Tibial nerve (tissue), 4 donors: ENCODE results near the gene TSN.

ENCODE experiments used
- EP300 ChIP-seq, 2 donors: sonication (generic); formaldehyde crosslinking; IDR thresholded peaks; one replicate each; pipeline ENCODE4 v1.6.1; 2017; ENCODE audit warnings: antibody characterized with exemption in 2 of 2, mild to moderate bottlenecking in 1 of 2
- TF ChIP-seq, protein P1 (sequence below), 5 experiments: fragments of 200-600 bp in 3 of 5; fragments of 450-650 bp in 2 of 5; sonication (generic) in 3 of 5; IDR thresholded peaks; one replicate each; pipeline ENCODE4 v1.5.1; 2016 to 2019; ENCODE audit warnings: antibody characterized with exemption in 5 of 5, mild to moderate bottlenecking in 3 of 5, moderate library complexity in 2 of 5

DNA sequence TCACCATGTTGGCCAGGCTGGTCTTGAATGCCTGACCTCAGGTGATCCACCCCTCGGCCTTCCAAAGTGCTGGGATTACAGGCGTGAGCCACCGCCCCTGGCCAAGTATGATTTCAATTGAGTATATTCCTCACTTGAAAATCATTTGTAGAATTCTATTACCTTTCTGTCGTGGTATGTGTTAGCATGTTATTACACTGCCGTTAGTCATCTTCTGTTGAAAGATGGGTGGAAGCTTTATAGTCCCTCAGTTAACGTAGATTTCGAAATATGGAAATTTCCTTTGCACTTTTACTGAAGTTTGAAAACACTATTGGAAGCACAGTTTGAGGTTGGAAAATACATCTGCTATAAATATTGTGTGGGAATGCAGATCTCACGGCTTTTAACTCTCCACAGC lies 33.5 kb upstream of the TSN start:
- no peak for TF ChIP-seq EP300 (IDR thresholded peaks at IDR 0.05)
- TF ChIP-seq, protein P1, sequence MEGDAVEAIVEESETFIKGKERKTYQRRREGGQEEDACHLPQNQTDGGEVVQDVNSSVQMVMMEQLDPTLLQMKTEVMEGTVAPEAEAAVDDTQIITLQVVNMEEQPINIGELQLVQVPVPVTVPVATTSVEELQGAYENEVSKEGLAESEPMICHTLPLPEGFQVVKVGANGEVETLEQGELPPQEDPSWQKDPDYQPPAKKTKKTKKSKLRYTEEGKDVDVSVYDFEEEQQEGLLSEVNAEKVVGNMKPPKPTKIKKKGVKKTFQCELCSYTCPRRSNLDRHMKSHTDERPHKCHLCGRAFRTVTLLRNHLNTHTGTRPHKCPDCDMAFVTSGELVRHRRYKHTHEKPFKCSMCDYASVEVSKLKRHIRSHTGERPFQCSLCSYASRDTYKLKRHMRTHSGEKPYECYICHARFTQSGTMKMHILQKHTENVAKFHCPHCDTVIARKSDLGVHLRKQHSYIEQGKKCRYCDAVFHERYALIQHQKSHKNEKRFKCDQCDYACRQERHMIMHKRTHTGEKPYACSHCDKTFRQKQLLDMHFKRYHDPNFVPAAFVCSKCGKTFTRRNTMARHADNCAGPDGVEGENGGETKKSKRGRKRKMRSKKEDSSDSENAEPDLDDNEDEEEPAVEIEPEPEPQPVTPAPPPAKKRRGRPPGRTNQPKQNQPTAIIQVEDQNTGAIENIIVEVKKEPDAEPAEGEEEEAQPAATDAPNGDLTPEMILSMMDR (IDR thresholded peaks at IDR 0.05) = no peak
